H1 (cell line): ENCODE results near the gene CCDC7. TPM values are rescaled to one million over a fixed set of nuclear protein-coding genes. Genes with fewer than 3 reads are reported as not detected.

Source experiments
- CTCF ChIA-PET: fragments of 300-600 bp; sonication (Branson Sonifier 250); formaldehyde crosslinking; loops from one replicate; lab custom pipeline; 2021; ENCODE audit not compliant: partially characterized antibody; lab: Charles Lee
- POLR2A ChIA-PET: fragments of 300-600 bp; sonication (Branson Sonifier 250); formaldehyde crosslinking; loops from one replicate; lab custom pipeline; 2021; ENCODE audit warnings: inconsistent platforms; ENCODE audit not compliant: partially characterized antibody; lab: Charles Lee
- DNase-seq, 2 experiments: peaks; one replicate each; pipeline versions ENCODE4 v3.0.0 to v3.0.0-alpha.2; 2010 to 2022; ENCODE audit warnings: low spot score in 2 of 2, low read depth in 1 of 2, mixed read lengths in 1 of 2
- FAIRE-seq: peaks from 2 replicates; lab custom pipeline; 2011; peaks lifted over from hg19 to GRCh38; lab: Jason Lieb, UNC
- H2AFZ ChIP-seq: 2 replicates; pipeline ENCODE4 v1.8.1; 2012; ENCODE audit warnings: low read length, inconsistent platforms
- H2AK5ac ChIP-seq: 2 replicates; pipeline ENCODE4 v1.6.1; 2013; ENCODE audit warnings: low read depth, low read length
- H2BK120ac ChIP-seq: replicated peaks from 2 replicates; pipeline ENCODE3; 2013; ENCODE audit warnings: low read depth, low read length, inconsistent platforms
- H2BK12ac ChIP-seq: 2 replicates; pipeline ENCODE4 v1.6.1; 2013; ENCODE audit warnings: low read depth, low read length
- H2BK15ac ChIP-seq: 2 replicates; pipeline ENCODE4 v1.6.1; 2013; ENCODE audit warnings: low read length
- H2BK20ac ChIP-seq: 2 replicates; pipeline ENCODE4 v1.6.1; 2013; ENCODE audit warnings: low read length
- H2BK5ac ChIP-seq: 2 replicates; pipeline ENCODE4 v1.6.1; 2013; ENCODE audit warnings: low read depth, low read length
- H3K14ac ChIP-seq: 2 replicates; pipeline ENCODE4 v1.6.1; 2013; ENCODE audit warnings: inconsistent platforms; ENCODE audit not compliant: insufficient read length
- H3K18ac ChIP-seq: 2 replicates; pipeline ENCODE4 v1.6.1; 2013; ENCODE audit warnings: low read length; ENCODE audit errors: extremely low read depth
- H3K23ac ChIP-seq: 2 replicates; pipeline ENCODE4 v1.6.1; 2013; ENCODE audit warnings: inconsistent platforms; ENCODE audit not compliant: insufficient read length
- H3K23me2 ChIP-seq: 2 replicates; pipeline ENCODE4 v1.6.1; 2013; ENCODE audit warnings: low read depth, low read length
- H3K27ac ChIP-seq: 2 replicates; pipeline ENCODE4 v1.6.1; 2011; ENCODE audit warnings: low read depth, low read length, inconsistent platforms
- H3K27me3 ChIP-seq, 4 experiments: replicated peaks in 1 of 4; 1 replicate in 1 of 4; 2 replicates in 3 of 4; pipeline versions ENCODE4 v1.6.1 to v1.8.1; 2011 to 2013; ENCODE audit warnings: low read length in 3 of 4, mild to moderate bottlenecking in 3 of 4, inconsistent platforms in 2 of 4, mixed read lengths in 2 of 4, moderate library complexity in 1 of 4; ENCODE audit not compliant: control insufficient read depth in 3 of 4, insufficient read depth in 3 of 4; ENCODE audit errors: extremely low read depth in 1 of 4
- H3K36me3 ChIP-seq, 4 experiments: 2 replicates each; pipeline versions ENCODE4 v1.6.1 to v1.8.1; 2011 to 2013; ENCODE audit warnings: mild to moderate bottlenecking in 4 of 4, low read length in 3 of 4, moderate library complexity in 2 of 4, control low read depth in 1 of 4, inconsistent platforms in 1 of 4; ENCODE audit not compliant: insufficient read depth in 4 of 4, control insufficient read depth in 2 of 4
- H3K4ac ChIP-seq: replicated peaks from 2 replicates; pipeline ENCODE3; 2013; ENCODE audit warnings: low read length, low read depth, mixed read lengths, inconsistent platforms; ENCODE audit not compliant: insufficient read length
- H3K4me1 ChIP-seq, 4 experiments: replicated peaks in 1 of 4; 1 replicate in 1 of 4; 2 replicates in 3 of 4; pipeline versions ENCODE4 v1.6.1 to v1.8.1; 2011 to 2013; ENCODE audit warnings: low read length in 3 of 4, inconsistent platforms in 2 of 4, mixed read lengths in 1 of 4; ENCODE audit not compliant: insufficient read depth in 4 of 4, control insufficient read depth in 3 of 4
- H3K4me2 ChIP-seq, 2 experiments: 2 replicates each; pipeline versions ENCODE4 v1.6.1 to v1.8.1; 2011 to 2013; ENCODE audit warnings: low read depth in 2 of 2, low read length in 2 of 2, control low read depth in 1 of 2, inconsistent platforms in 1 of 2, mild to moderate bottlenecking in 1 of 2; ENCODE audit not compliant: insufficient read depth in 1 of 2
- H3K4me3 ChIP-seq, 4 experiments: fragments of 200-600, 300-600 bp in 1 of 4; sonication (generic), shearing (Covaris generic), sonication (Bioruptor Twin) in 1 of 4; 2 replicates each; pipeline versions ENCODE4 v1.5.1 to v1.8.1; 2011 to 2016; ENCODE audit warnings: low read length in 4 of 4, low read depth in 3 of 4, control low read depth in 2 of 4, inconsistent platforms in 2 of 4, mild to moderate bottlenecking in 2 of 4, mixed read lengths in 1 of 4, moderate library complexity in 1 of 4; ENCODE audit not compliant: insufficient read depth in 2 of 4; ENCODE audit errors: extremely low read depth in 1 of 4
- H3K56ac ChIP-seq: replicated peaks from 2 replicates; pipeline ENCODE3; 2013; ENCODE audit warnings: low read depth, mild to moderate bottlenecking, mixed read lengths, low read length, inconsistent platforms; ENCODE audit not compliant: insufficient read length
- H3K79me1 ChIP-seq: 2 replicates; pipeline ENCODE4 v1.6.1; 2013; ENCODE audit warnings: low read depth, low read length, control low read depth
- H3K79me2 ChIP-seq, 2 experiments: 2 replicates each; pipeline versions ENCODE4 v1.6.1 to v1.8.1; 2012 to 2013; ENCODE audit warnings: low read length in 2 of 2, mild to moderate bottlenecking in 2 of 2, inconsistent platforms in 1 of 2; ENCODE audit not compliant: insufficient read depth in 2 of 2, control insufficient read depth in 1 of 2
- H3K9ac ChIP-seq, 4 experiments: replicated peaks in 1 of 4; 1 replicate in 1 of 4; 2 replicates in 3 of 4; pipeline versions ENCODE4 v1.6.1 to v1.8.1; 2011 to 2013; ENCODE audit warnings: low read depth in 3 of 4, low read length in 3 of 4, control low read depth in 2 of 4, mild to moderate bottlenecking in 2 of 4, moderate library complexity in 2 of 4, inconsistent platforms in 1 of 4; ENCODE audit errors: extremely low read depth in 1 of 4
- H3K9me3 ChIP-seq, 2 experiments: 2 replicates each; pipeline versions ENCODE4 v1.6.1 to v1.8.1; 2012 to 2013; ENCODE audit warnings: mild to moderate bottlenecking in 2 of 2, moderate library complexity in 2 of 2, control low read depth in 1 of 2, inconsistent platforms in 1 of 2, low read depth in 1 of 2, low read length in 1 of 2, mixed read lengths in 1 of 2; ENCODE audit not compliant: insufficient read depth in 2 of 2
- H4K20me1 ChIP-seq, 2 experiments: replicated peaks in 1 of 2; 2 replicates each; pipeline versions ENCODE3 to v1.8.1; 2011 to 2013; ENCODE audit warnings: inconsistent platforms in 2 of 2, low read length in 2 of 2, mild to moderate bottlenecking in 1 of 2; ENCODE audit not compliant: insufficient read depth in 2 of 2, control insufficient read depth in 1 of 2
- H4K5ac ChIP-seq: 2 replicates; pipeline ENCODE4 v1.6.1; 2013; ENCODE audit warnings: low read length, low read depth, mixed read lengths, inconsistent platforms; ENCODE audit not compliant: insufficient read length
- H4K8ac ChIP-seq: 2 replicates; pipeline ENCODE4 v1.8.0; 2013; ENCODE audit warnings: mild to moderate bottlenecking, moderate library complexity, low read length, inconsistent platforms; ENCODE audit not compliant: insufficient read depth; ENCODE audit errors: extremely low read depth
- H4K91ac ChIP-seq: replicated peaks from 2 replicates; pipeline ENCODE3; 2013; ENCODE audit warnings: low read length, mixed read lengths, inconsistent platforms; ENCODE audit not compliant: insufficient read length
- BCL11A ChIP-seq, 2 experiments: IDR thresholded peaks; one replicate each; pipeline ENCODE4 v1.6.1; 2011; ENCODE audit warnings: low read depth in 2 of 2, low read length in 2 of 2, mild to moderate bottlenecking in 2 of 2
- CREB1 ChIP-seq: IDR thresholded peaks from 2 replicates; pipeline ENCODE4 v1.6.1; 2012; ENCODE audit warnings: inconsistent platforms
- EP300 ChIP-seq, 2 experiments: IDR thresholded peaks; 1 replicate in 1 of 2; 2 replicates in 1 of 2; pipeline ENCODE4 v1.6.1; 2011 to 2012; ENCODE audit warnings: low read depth in 2 of 2, low read length in 2 of 2, mild to moderate bottlenecking in 2 of 2, borderline replicate concordance in 1 of 2, inconsistent platforms in 1 of 2, moderate library complexity in 1 of 2
- GTF2F1 ChIP-seq: IDR thresholded peaks from 2 replicates; pipeline ENCODE4 v1.6.1; 2012; ENCODE audit warnings: low read depth, low read length, improper control_type of control experiment, borderline replicate concordance
- JUN ChIP-seq: IDR thresholded peaks from 2 replicates; pipeline ENCODE4 v1.6.1; 2011; ENCODE audit warnings: low read depth, mild to moderate bottlenecking, improper control_type of control experiment, low read length
- JUND ChIP-seq: IDR thresholded peaks from 2 replicates; pipeline ENCODE4 v1.6.1; 2011; ENCODE audit warnings: mild to moderate bottlenecking, improper control_type of control experiment, low read length
- KDM1A ChIP-seq: fragments of 200-600, 300-600 bp; sonication (generic); IDR thresholded peaks from 2 replicates; pipeline ENCODE4 v1.7.1; 2016; ENCODE audit warnings: mild to moderate bottlenecking, low read length, borderline replicate concordance
- PHF8 ChIP-seq: fragments of 200-600 bp; sonication (generic); conservative IDR thresholded peaks from 2 replicates; pipeline ENCODE4 v1.7.1; 2012; ENCODE audit warnings: low read depth, mild to moderate bottlenecking, inconsistent platforms, low read length, moderate library complexity
- POU5F1 ChIP-seq: IDR thresholded peaks from 2 replicates; pipeline ENCODE4 v1.6.1; 2011; ENCODE audit warnings: low read depth, mild to moderate bottlenecking, low read length, moderate library complexity
- RAD21 ChIP-seq, 2 experiments: IDR thresholded peaks in 1 of 2; conservative IDR thresholded peaks in 1 of 2; 2 replicates each; pipeline ENCODE4 v1.6.1; 2011; ENCODE audit warnings: low read depth in 2 of 2, low read length in 2 of 2, improper control_type of control experiment in 1 of 2, inconsistent platforms in 1 of 2, mild to moderate bottlenecking in 1 of 2, moderate library complexity in 1 of 2
- RFX5 ChIP-seq: IDR thresholded peaks from 2 replicates; pipeline ENCODE4 v1.6.1; 2011; ENCODE audit warnings: low read depth, low read length, improper control_type of control experiment, borderline replicate concordance
- SP1 ChIP-seq: IDR thresholded peaks from 2 replicates; pipeline ENCODE4 v1.6.1; 2011; ENCODE audit warnings: low read depth, low read length
- SP2 ChIP-seq: IDR thresholded peaks from 2 replicates; pipeline ENCODE4 v1.6.1; 2012; ENCODE audit warnings: mild to moderate bottlenecking, low read length, inconsistent platforms
- YY1 ChIP-seq: IDR thresholded peaks from 2 replicates; pipeline ENCODE4 v1.6.1; 2011; ENCODE audit warnings: low read depth, mild to moderate bottlenecking, low read length
- polyA plus RNA-seq, 7 experiments: library from polyadenylated mRNA; depleted of rRNA in 3 of 7; stranded (reverse) in 5 of 7; unstranded in 2 of 7; fragments of >200 nt in 5 of 7; fragments of 200-250 nt in 2 of 7; gene quantifications; 1 replicate in 5 of 7; 2 replicates in 1 of 7; 4 replicates in 1 of 7; pipeline versions ENCODE4 v1.2.1 to v1.2.3, GENCODE V29; 2011 to 2013; ENCODE audit warnings: missing spikeins in 2 of 7, mixed read lengths in 2 of 7
- total RNA-seq: library from RNA; stranded (reverse); fragmentation: NEBNext Ultra II Directional; extraction: Animal tissue kit (Norgen Biotek cat#: 25700); gene quantifications from 2 replicates; pipeline ENCODE4 v1.2.1, GENCODE V29; 2021

CCDC7 gene
- total and polyA plus RNA-seq, 2 of the 8 experiments (the other 6 are each of a cell fraction or from before 2014, with no cell fraction given): 0.18 to 0.74 TPM

- POLR2A ChIA-PET: no interaction called here
- DNase-seq (no peak), FAIRE-seq (no peak)
- Histone ChIP-seq H3K4ac (no peak overlapping the region), H4K5ac (no peak overlapping the region), H3K23me2 (no peaks in the 10 kb centered on the region), H2BK120ac (no peak overlapping the region), H2BK15ac (no peak overlapping the region), H3K27me3 (peaks cover 0 to 1% (median 0%) of the 10 kb centered on the region in 4 experiments; a peak in 1 of 7 replicates), H3K36me3 (no peaks in the 10 kb centered on the region), H2AFZ (no peak overlapping the region), H3K18ac (no peak overlapping the region), H3K79me1 (no peaks in the 10 kb centered on the region), H3K23ac (no peak overlapping the region), H2BK20ac (no peak overlapping the region), H4K20me1 (no peaks in the 10 kb centered on the region), H3K9ac (no peak overlapping the region), H3K9me3 (no peaks in the 10 kb centered on the region), H3K4me1 (no peaks in the 10 kb centered on the region), H4K91ac (no peak overlapping the region), H3K14ac (no peak overlapping the region), H4K8ac (no peak overlapping the region), H3K4me2 (no peak overlapping the region), H3K79me2 (no peaks in the 10 kb centered on the region), H2BK5ac (no peak overlapping the region), H2AK5ac (no peak overlapping the region), H3K27ac (no peak overlapping the region), H3K4me3 (no peak overlapping the region), H3K56ac (no peak overlapping the region), H2BK12ac (no peak overlapping the region)
- TF ChIP-seq JUND: no peak
- no peak for TF ChIP-seq JUN
- TF ChIP-seq SP2: no peak
- TF ChIP-seq RFX5: no peak
- no peak for TF ChIP-seq YY1
- TF ChIP-seq BCL11A (IDR thresholded peaks at IDR 0.05; ENCODE audit: low read depth in 2 of 2, low read length in 2 of 2): no peak
- TF ChIP-seq EP300 (IDR thresholded peaks at IDR 0.05; ENCODE audit: borderline replicate concordance in 1 of 2, low read depth in 2 of 2, low read length in 2 of 2): no peak
- no peak for TF ChIP-seq POU5F1
- no peak for TF ChIP-seq KDM1A
- TF ChIP-seq RAD21 (IDR thresholded peaks at IDR 0.05 in 1 of 2, conservative IDR thresholded peaks at IDR 0.05 in 1 of 2; ENCODE audit: low read depth in 2 of 2, low read length in 2 of 2): no peak
- TF ChIP-seq PHF8: no peak
- TF ChIP-seq CREB1: no peak
- TF ChIP-seq GTF2F1: no peak
- TF ChIP-seq SP1: no peak
- CTCF ChIA-PET: no interaction called here
Observed at GRCh38 chr10:32878646-32879045, 432.7 kb downstream of the CCDC7 start.
